GM12864 (cell line): Measurements from ENCODE around the gene FFAR3.

ENCODE experiments used
- DNase-seq: peaks from one replicate; pipeline ENCODE4 v3.0.0-alpha.2; 2011; ENCODE audit warnings: low read depth
- H3K4me3 ChIP-seq: 2 replicates; pipeline ENCODE4 v1.5.1; 2011; ENCODE audit warnings: mild to moderate bottlenecking, low read depth, low read length, control low read depth
- CTCF ChIP-seq: IDR thresholded peaks from 2 replicates; pipeline ENCODE4 v1.5.1; 2011; ENCODE audit warnings: low read depth, mild to moderate bottlenecking, moderate library complexity, low read length, control low read depth, inconsistent platforms; ENCODE audit errors: missing control alignments

FFAR3 gene

GRCh38 chr19:35318679-35319448, 39.4 kb upstream of the FFAR3 start:
- no peak for TF ChIP-seq CTCF
- DNase-seq = no peak
- H3K4me3 ChIP-seq = no peak overlapping the region

- no peak for DNase-seq
- no peak overlapping the region for H3K4me3 ChIP-seq
- no peak for TF ChIP-seq CTCF
These were observed 38.1 kb upstream of the FFAR3 start for GRCh38 chr19:35320065-35320713.

GRCh38 chr19:35321291-35321690, 37.0 kb upstream of the FFAR3 start:
- H3K4me3 ChIP-seq = no peak overlapping the region
- no peak for TF ChIP-seq CTCF
- no peak for DNase-seq

GRCh38 chr19:35322014-35322413, 36.2 kb upstream of the FFAR3 start:
- no peak overlapping the region for H3K4me3 ChIP-seq
- no peak for TF ChIP-seq CTCF
- DNase-seq = no peak

- peak; percentile 42 for TF ChIP-seq CTCF
- no peak overlapping the region for H3K4me3 ChIP-seq
- DNase-seq = no peak
These were observed 30.6 kb upstream of the FFAR3 start for GRCh38 chr19:35327642-35328041.

GRCh38 chr19:35328851-35329285, 29.4 kb upstream of the FFAR3 start, which contains the start of gene CD22:
CD22 (plus strand) TSS chr19:35329187; CDS start chr19:35332041, 2,854 bp downstream.
- H3K4me3 ChIP-seq = peak within 1 kb of the TSS; percentile 87
- no peak for DNase-seq
- no peak for TF ChIP-seq CTCF
